ENCODE measurements around the gene TXNRD3.

DNA sequence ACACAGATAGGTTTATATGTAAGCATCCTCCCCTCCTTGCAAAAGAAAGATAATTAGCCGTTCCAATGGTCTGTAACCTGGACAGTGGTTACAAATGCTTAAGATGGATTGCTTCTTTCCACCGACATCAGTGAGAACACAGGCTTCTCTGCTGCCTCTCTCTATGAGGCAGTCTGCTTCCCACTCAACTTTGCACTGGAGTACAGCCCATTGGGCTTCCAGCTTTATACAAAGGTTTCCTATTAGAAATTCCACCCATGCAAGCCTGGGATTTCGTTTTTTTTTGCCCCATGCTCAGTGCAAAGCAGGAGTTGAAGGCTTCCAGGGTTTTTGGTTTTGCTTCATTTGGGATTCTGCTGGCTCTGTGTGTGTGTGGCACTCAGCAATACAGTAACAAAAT lies 48.9 kb downstream of the TXNRD3 start:
- TF ChIP-seq, protein P1, sequence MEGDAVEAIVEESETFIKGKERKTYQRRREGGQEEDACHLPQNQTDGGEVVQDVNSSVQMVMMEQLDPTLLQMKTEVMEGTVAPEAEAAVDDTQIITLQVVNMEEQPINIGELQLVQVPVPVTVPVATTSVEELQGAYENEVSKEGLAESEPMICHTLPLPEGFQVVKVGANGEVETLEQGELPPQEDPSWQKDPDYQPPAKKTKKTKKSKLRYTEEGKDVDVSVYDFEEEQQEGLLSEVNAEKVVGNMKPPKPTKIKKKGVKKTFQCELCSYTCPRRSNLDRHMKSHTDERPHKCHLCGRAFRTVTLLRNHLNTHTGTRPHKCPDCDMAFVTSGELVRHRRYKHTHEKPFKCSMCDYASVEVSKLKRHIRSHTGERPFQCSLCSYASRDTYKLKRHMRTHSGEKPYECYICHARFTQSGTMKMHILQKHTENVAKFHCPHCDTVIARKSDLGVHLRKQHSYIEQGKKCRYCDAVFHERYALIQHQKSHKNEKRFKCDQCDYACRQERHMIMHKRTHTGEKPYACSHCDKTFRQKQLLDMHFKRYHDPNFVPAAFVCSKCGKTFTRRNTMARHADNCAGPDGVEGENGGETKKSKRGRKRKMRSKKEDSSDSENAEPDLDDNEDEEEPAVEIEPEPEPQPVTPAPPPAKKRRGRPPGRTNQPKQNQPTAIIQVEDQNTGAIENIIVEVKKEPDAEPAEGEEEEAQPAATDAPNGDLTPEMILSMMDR (IDR thresholded peaks at IDR 0.05; ENCODE audit: low read depth, low read length, poor library complexity, severe bottlenecking): no peak
- no peak for TF ChIP-seq EZH2phosphoT487 (IDR thresholded peaks at IDR 0.05; ENCODE audit: borderline replicate concordance, low read length)

All from DOHH2 (cell line).